Spleen (tissue), 11 donors: ENCODE results near the gene TMEM47. TPM values are rescaled to one million over a fixed set of nuclear protein-coding genes. Genes with fewer than 3 reads are reported as not detected.

Experiments
- DNase-seq: peaks from one replicate; pipeline ENCODE4 v3.0.0-alpha.2; 2020
- H3K27ac ChIP-seq, 8 donors: fragments of 200-600 bp; sonication (generic) in 7 of 8; 1 replicate in 4 of 8; 2 replicates in 4 of 8; pipeline versions ENCODE4 v1.5.0 to v1.8.0; 2016 to 2021; ENCODE audit warnings: inconsistent platforms in 4 of 8, mild to moderate bottlenecking in 4 of 8, moderate library complexity in 1 of 8
- H3K27me3 ChIP-seq, 7 donors: fragments of 200-600 bp; sonication (generic) in 6 of 7; replicated peaks in 1 of 7; 1 replicate in 4 of 7; 2 replicates in 3 of 7; pipeline versions ENCODE4 v1.5.0 to v1.8.0; 2016 to 2021; ENCODE audit warnings: inconsistent platforms in 3 of 7, mild to moderate bottlenecking in 1 of 7
- H3K36me3 ChIP-seq, 6 donors: fragments of 200-600 bp; sonication (generic) in 5 of 6; 1 replicate in 4 of 6; 2 replicates in 2 of 6; pipeline versions ENCODE4 v1.5.0 to v1.8.0; 2016 to 2021; ENCODE audit warnings: inconsistent platforms in 2 of 6
- H3K4me1 ChIP-seq, 6 donors: fragments of 200-600 bp; sonication (generic) in 5 of 6; 1 replicate in 3 of 6; 2 replicates in 3 of 6; pipeline versions ENCODE4 v1.5.0 to v1.8.0; 2016 to 2021; ENCODE audit warnings: inconsistent platforms in 3 of 6
- H3K4me3 ChIP-seq, 8 donors: fragments of 200-600 bp; sonication (generic) in 7 of 8; 1 replicate in 4 of 8; 2 replicates in 4 of 8; pipeline versions ENCODE4 v1.5.0 to v1.8.0; 2016 to 2021; ENCODE audit warnings: inconsistent platforms in 4 of 8, mild to moderate bottlenecking in 4 of 8, moderate library complexity in 2 of 8
- H3K9me3 ChIP-seq, 8 donors: fragments of 200-600 bp; sonication (generic) in 7 of 8; 1 replicate in 4 of 8; 2 replicates in 4 of 8; pipeline versions ENCODE4 v1.5.0 to v1.8.0; 2016 to 2021; ENCODE audit warnings: inconsistent platforms in 4 of 8
- POLR2A ChIP-seq, 3 donors: fragments of 450-650 bp; IDR thresholded peaks; one replicate each; pipeline ENCODE4 v1.5.1; 2017; ENCODE audit warnings: antibody characterized with exemption in 3 of 3, mild to moderate bottlenecking in 1 of 3
- POLR2AphosphoS5 ChIP-seq, 3 donors: sonication (generic); formaldehyde crosslinking; IDR thresholded peaks; one replicate each; pipeline ENCODE4 v1.5.1; 2017; ENCODE audit warnings: antibody characterized with exemption in 3 of 3
- WGBS, 5 donors: extraction: QIAGEN DNeasy Blood & Tissue Kit in 3 of 5; methylation state at CpG; one replicate each; pipeline versions ENCODE4 v1.1.5 to v1.1.7; 2013 to 2018; 5-methylcytosine and 5-hydroxymethylcytosine counted together
- intact Hi-C: fragments of 100-400 bp; cut with DNase I; formaldehyde crosslinking; loops from one replicate; pipeline ENCODE4 v1.15.0; 2023; ENCODE audit warnings: low total_unique reads
- polyA plus RNA-seq, 3 donors: library from polyadenylated mRNA; stranded (reverse); fragments of 200-250 nt; gene quantifications; one replicate each; pipeline ENCODE4 v1.2.1, GENCODE V29; 2013
- total RNA-seq, 7 donors: library from RNA; depleted of rRNA in 3 of 7; stranded (reverse); fragments of >200 nt in 3 of 7; fragmentation: NEBNext Ultra II Directional in 4 of 7; extraction: Animal tissue kit (Norgen Biotek cat#: 25700) in 4 of 7; gene quantifications; one replicate each; pipeline versions ENCODE4 v1.1.0 to v1.2.1, GENCODE V29; 2016 to 2021
- TF ChIP-seq, protein P1 (sequence below), 11 experiments: fragments of 200-600 bp in 7 of 11; fragments of 450-650 bp in 4 of 11; sonication (generic) in 4 of 11; IDR thresholded peaks in 8 of 11; conservative IDR thresholded peaks in 3 of 11; 1 replicate in 7 of 11; 2 replicates in 4 of 11; pipeline versions ENCODE4 v1.4.0 to v1.8.0; 2016 to 2021; ENCODE audit warnings: antibody characterized with exemption in 11 of 11, inconsistent platforms in 4 of 11, mild to moderate bottlenecking in 1 of 11
- donor health status: healthy with polysubstance abuse.
- donor health status: DM: no; HTN: no; CAD: no; lungs with moderate emphysema.
- donor health status: DM: no; HTN: no; CAD: no.
- donor health status: Bipolar disorder and iron deficiency.
- donor health status: healthy.
- donor health status: DM: no; HTN: no; CAD: no.
- donor health status: DM: yes; HTN: yes; CAD: no.

The TMEM47 gene
- total and polyA plus RNA-seq, 10 donors, result 1.3 to 11.1 (median 5.2) TPM

DNA sequence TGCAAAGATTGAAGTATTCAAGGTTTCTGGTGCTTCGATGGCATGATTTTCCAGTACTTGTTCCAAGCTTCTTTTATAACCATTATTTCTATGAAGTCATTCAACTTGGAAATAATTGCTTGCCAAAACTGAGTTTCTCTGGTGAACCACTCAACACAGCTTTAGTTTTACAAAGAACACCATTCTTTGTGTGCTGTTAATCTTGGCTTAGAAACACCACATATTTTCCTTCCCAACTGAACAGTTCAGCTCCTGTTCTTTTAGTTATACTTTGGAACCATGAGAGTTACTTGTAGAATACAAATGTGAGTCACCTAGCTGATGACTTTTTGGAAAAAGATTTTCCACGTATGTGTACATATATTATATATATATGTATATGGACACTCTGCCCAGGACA, 32.7 kb downstream of the TMEM47 start:
- Histone ChIP-seq H3K4me3 (no peak overlapping the region), H3K27ac (no peak overlapping the region), H3K27me3 (no peaks in the 10 kb centered on the region), H3K36me3 (no peaks in the 10 kb centered on the region), H3K4me1 (no peaks in the 10 kb centered on the region), H3K9me3 (no peaks in the 10 kb centered on the region)
- WGBS, 5 donors, result 70 to 89% (median 79%) methylated on average over 2 of the region's 2 CpGs
- DNase-seq, result no peak
- TF ChIP-seq POLR2AphosphoS5 (IDR thresholded peaks at IDR 0.05), result no peak
- TF ChIP-seq POLR2A (IDR thresholded peaks at IDR 0.05), result no peak
- TF ChIP-seq, protein P1, sequence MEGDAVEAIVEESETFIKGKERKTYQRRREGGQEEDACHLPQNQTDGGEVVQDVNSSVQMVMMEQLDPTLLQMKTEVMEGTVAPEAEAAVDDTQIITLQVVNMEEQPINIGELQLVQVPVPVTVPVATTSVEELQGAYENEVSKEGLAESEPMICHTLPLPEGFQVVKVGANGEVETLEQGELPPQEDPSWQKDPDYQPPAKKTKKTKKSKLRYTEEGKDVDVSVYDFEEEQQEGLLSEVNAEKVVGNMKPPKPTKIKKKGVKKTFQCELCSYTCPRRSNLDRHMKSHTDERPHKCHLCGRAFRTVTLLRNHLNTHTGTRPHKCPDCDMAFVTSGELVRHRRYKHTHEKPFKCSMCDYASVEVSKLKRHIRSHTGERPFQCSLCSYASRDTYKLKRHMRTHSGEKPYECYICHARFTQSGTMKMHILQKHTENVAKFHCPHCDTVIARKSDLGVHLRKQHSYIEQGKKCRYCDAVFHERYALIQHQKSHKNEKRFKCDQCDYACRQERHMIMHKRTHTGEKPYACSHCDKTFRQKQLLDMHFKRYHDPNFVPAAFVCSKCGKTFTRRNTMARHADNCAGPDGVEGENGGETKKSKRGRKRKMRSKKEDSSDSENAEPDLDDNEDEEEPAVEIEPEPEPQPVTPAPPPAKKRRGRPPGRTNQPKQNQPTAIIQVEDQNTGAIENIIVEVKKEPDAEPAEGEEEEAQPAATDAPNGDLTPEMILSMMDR (IDR thresholded peaks at IDR 0.05 in 8 of 11, conservative IDR thresholded peaks at IDR 0.05 in 3 of 11), result no peak
- intact Hi-C loops, result no loop called here

DNA sequence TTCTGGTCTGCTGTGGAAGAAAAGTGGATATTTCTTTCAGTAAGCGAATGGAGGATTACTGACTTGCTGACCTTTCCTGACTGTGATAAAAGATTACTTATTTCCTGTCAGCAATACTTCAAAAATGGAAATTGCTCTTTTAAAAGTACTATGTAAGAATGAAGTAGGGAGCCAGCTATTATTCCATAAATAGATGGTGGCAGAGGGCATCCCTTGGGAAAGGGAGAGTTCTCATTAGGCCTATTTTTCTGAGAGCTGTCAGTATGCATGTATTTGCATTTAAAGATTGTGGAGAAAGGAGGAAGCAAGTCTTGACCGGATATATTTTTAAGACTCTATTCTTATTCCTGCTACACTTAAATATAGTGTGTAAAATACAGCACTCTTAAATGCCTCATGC, 37.2 kb downstream of the TMEM47 start:
- TF ChIP-seq POLR2AphosphoS5 (IDR thresholded peaks at IDR 0.05) (no peak), POLR2A (IDR thresholded peaks at IDR 0.05) (no peak)
- TF ChIP-seq, protein P1 (IDR thresholded peaks at IDR 0.05 in 8 of 11, conservative IDR thresholded peaks at IDR 0.05 in 3 of 11), result no peak
- Histone ChIP-seq H3K4me1 (no peaks in the 10 kb centered on the region), H3K27me3 (no peaks in the 10 kb centered on the region), H3K9me3 (peaks cover 0 to 10% (median 0%) of the 10 kb centered on the region in 8 donors), H3K36me3 (no peaks in the 10 kb centered on the region), H3K4me3 (no peak overlapping the region), H3K27ac (peak overlapping the region in 1 of 8 donors; percentile 3)
- WGBS, 5 donors, result 37 to 57% (median 45%) methylated on average over 2 of the region's 2 CpGs
- intact Hi-C loops, result no loop called here
- DNase-seq, result no peak

DNA sequence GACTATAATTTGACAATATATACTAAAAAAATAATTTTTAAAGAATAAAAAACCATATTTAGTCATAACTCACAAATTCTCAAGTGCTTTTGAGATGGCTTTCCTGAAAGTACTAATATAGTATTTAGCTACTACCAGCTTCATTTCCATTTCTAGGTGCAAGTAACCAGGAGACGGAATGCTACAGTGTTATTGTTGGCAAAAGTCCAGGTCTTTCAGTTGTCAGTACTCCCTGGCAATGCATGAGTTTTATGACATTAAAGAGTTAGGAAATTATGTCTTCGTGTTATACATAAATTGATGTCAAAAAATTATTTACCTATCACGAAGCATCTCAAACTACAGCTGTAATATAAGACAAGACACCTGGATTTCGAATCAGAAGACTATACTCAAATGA, 45.0 kb downstream of the TMEM47 start:
- no peaks in the 10 kb centered on the region for H3K36me3 ChIP-seq
- no peak for DNase-seq
- H3K4me1 ChIP-seq, result no peaks in the 10 kb centered on the region
- no peak for TF ChIP-seq POLR2A (IDR thresholded peaks at IDR 0.05)
- TF ChIP-seq POLR2AphosphoS5 (IDR thresholded peaks at IDR 0.05), result no peak
- TF ChIP-seq, protein P1 (IDR thresholded peaks at IDR 0.05 in 8 of 11, conservative IDR thresholded peaks at IDR 0.05 in 3 of 11), result no peak
- H3K9me3 ChIP-seq, result peaks cover 0 to 8% (median 0%) of the 10 kb centered on the region in 8 donors
- H3K27ac ChIP-seq, result no peak overlapping the region
- WGBS, 5 donors, result 52 to 71% (median 58%) methylated on average over 4 of the region's 4 CpGs
- no peak overlapping the region for H3K4me3 ChIP-seq
- intact Hi-C loops, result no loop called here
- H3K27me3 ChIP-seq, result no peaks in the 10 kb centered on the region

DNA sequence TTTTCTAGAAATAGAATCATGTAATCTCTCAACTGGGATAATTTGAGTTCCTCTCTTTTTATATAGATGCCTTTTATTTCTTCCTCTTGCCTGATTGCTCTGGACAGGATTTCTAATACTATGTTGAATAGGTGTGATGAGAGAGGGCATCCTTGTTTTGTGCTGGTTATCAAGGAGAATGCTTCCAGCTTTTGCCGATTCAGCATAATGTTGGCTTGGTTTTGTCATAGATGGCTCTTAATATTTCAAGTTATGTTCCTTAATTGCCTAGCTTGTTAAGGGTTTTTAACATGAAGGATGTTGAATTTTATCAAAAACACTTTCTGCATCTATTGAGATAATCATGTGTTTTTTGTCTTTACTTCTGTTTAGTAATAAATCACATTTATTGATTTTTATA, 58.7 kb downstream of the TMEM47 start:
- Histone ChIP-seq H3K27ac (no peak overlapping the region), H3K9me3 (no peaks in the 10 kb centered on the region), H3K27me3 (no peaks in the 10 kb centered on the region), H3K4me1 (no peaks in the 10 kb centered on the region), H3K4me3 (no peak overlapping the region), H3K36me3 (no peaks in the 10 kb centered on the region)
- intact Hi-C loops, result no loop called here
- no peak for DNase-seq
- WGBS, 5 donors, result 87 to 100% (median 89%) methylated on average over 1 of the region's 1 CpG
- TF ChIP-seq, protein P1 (IDR thresholded peaks at IDR 0.05 in 8 of 11, conservative IDR thresholded peaks at IDR 0.05 in 3 of 11), result no peak
- TF ChIP-seq POLR2AphosphoS5 (IDR thresholded peaks at IDR 0.05) (no peak), POLR2A (IDR thresholded peaks at IDR 0.05) (no peak)
